GM13977 (cell line): ENCODE data around the gene METTL16.

Experiments used
- DNase-seq: peaks from one replicate; pipeline ENCODE4 v3.0.0; 2012; ENCODE audit warnings: low spot score
- CTCF ChIP-seq: IDR thresholded peaks from 2 replicates; pipeline ENCODE4 v1.5.1; 2012; ENCODE audit warnings: mild to moderate bottlenecking, control low read depth; ENCODE audit not compliant: insufficient read depth; ENCODE audit errors: extremely low read depth, missing control alignments
- in situ Hi-C: fragments of 300-500 bp; cut with MboI; formaldehyde crosslinking; loops from one replicate; pipeline ENCODE4 v1.12.0; 2022; ENCODE audit warnings: low sequenced_read_pairs, low pct_unique_long_range_greater_than_20kb, mixed read lengths, inconsistent platforms; ENCODE audit not compliant: unreplicated experiment

Gene METTL16

DNA sequence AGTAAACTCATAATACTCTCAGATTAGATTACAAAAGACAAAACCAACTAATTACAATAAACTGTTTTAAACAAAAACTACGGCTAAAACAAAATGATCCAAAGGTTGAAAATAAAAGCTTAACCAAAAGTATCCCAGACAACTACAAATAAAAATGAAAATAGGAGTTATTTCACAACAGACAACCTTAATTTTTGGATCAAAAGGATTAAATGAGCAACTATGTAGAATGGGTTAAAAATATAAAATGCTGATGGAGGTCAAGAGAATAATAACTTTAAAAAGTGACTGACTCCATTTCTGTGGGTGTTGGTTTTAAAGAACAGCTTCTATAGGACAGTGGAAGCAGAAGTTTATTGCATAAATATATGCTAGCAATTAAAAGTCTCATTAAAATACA is 28.6 kb downstream of the METTL16 start:
- no peak for TF ChIP-seq CTCF
- in situ Hi-C loops: no loop called here
- no peak for DNase-seq

DNA sequence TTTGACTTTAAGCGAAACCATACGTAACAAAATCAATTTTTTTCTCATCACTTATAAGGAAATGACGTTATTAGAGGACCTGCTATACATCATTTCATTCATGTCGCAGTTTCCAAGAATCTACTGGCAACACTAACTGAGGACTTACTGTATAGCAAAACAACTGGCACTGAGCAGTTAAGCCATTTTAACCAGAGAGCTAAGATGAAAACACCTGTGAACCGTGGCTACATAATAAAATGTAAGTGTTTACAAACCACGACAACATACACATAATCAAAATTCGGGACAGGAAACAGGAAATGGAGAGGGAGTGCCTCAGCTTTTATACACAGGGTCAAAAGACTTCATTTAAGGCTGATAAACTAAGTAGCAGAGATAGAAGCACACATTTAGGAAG is 29.5 kb downstream of the METTL16 start:
- DNase-seq: no peak
- TF ChIP-seq CTCF: no peak
- in situ Hi-C loops: no loop called here

- in situ Hi-C loops: no loop called here
- TF ChIP-seq CTCF: no peak
Measured at GRCh38 chr17:2481760-2482159, 29.9 kb downstream of the METTL16 start.

DNA sequence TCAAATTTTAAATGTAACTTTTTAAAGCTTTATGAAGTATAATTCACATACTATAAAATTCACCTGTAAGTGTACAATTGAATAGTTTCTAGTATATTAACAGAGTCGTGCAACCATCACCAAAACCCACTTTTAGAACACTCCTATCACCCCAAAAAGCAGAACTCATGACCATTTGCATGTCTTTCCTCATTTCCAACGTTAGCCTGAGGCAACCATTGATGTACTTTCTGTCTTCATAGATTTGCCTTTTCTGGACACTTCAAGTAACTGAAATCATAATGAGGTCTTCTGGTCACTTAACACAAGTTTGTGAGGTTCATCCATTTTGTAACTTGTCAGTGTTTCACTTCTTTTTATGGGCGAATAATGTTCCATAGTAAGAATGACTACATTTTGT is 33.2 kb downstream of the METTL16 start:
- in situ Hi-C loops: no loop called here
- TF ChIP-seq CTCF: no peak

More at GRCh38 chr17:2481760-2482159, 29.9 kb downstream of the METTL16 start:
- no peak for DNase-seq

GRCh38 chr17:2475056-2475455 is 36.6 kb downstream of the METTL16 start:
- no peak for DNase-seq
- in situ Hi-C loops: no loop called here
- no peak for TF ChIP-seq CTCF

More for the DNA sequence above, 33.2 kb downstream of the METTL16 start:
- no peak for DNase-seq

- in situ Hi-C loops: no loop called here
- no peak for DNase-seq
- TF ChIP-seq CTCF: no peak
Measured at GRCh38 chr17:2474371-2474770, 37.3 kb downstream of the METTL16 start.

DNA sequence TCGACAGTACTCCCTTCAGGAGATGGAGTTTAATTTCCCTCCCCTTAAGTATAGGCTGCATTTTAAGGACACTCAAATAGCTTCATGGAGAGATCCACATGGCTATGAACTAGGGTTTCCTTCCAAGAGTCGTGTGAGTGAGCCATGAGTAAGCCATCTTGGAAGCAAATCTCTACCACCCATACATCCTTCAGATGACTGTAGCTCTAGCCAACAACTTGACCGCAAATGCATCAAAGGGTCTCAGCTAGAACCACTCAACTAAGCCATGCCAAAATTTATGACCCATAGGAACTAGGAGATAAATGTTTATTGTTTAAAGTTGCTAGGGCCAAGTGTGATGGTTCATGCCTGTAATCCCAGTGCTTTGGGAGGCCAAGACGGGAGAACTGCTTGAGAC is 43.4 kb downstream of the METTL16 start:
- DNase-seq: no peak
- TF ChIP-seq CTCF: no peak
- in situ Hi-C loops: no loop called here
